ENCODE measurements around the gene DCAF7. TPM values are rescaled to one million over a fixed set of nuclear protein-coding genes. Genes with fewer than 3 reads are reported as not detected.

The DCAF7 gene
- total RNA-seq, 1 experiment from 2014 or later = 60.4 TPM

GRCh38 chr17:63524051-63524450 lies 26.2 kb upstream of the DCAF7 start:
- Histone ChIP-seq H3K36me3 (ENCODE audit: control insufficient read depth, insufficient read depth, low read length) (no peaks in the 10 kb centered on the region), H3K27ac (ENCODE audit: low read length) (no peak overlapping the region), H3K4me1 (ENCODE audit: control insufficient read depth, insufficient read depth, low read length) (no peaks in the 10 kb centered on the region), H3K4me3 (ENCODE audit: low read depth in 2 of 2, low read length in 2 of 2) (no peak overlapping the region), H3K9me3 (ENCODE audit: control insufficient read depth, insufficient read depth, low read depth, low read length) (no peaks in the 10 kb centered on the region), H3K27me3 (ENCODE audit: control insufficient read depth, insufficient read depth, low read length) (no peaks in the 10 kb centered on the region; the same call in 1 of the 2 replicates)
- DNase-seq (ENCODE audit: low read depth, low spot score) = no peak
- no peak for TF ChIP-seq CTCF (IDR thresholded peaks at IDR 0.05)
- no peak for TF ChIP-seq SIN3A (IDR thresholded peaks at IDR 0.05; ENCODE audit: borderline replicate concordance, insufficient read depth, low read depth, low read length)
- TF ChIP-seq TCF7L2 (IDR thresholded peaks at IDR 0.05; ENCODE audit: low read depth, low read length) = no peak
- no peak for TF ChIP-seq POLR2AphosphoS5 (IDR thresholded peaks at IDR 0.05; ENCODE audit: low read depth, low read length)
- TF ChIP-seq, protein P1, sequence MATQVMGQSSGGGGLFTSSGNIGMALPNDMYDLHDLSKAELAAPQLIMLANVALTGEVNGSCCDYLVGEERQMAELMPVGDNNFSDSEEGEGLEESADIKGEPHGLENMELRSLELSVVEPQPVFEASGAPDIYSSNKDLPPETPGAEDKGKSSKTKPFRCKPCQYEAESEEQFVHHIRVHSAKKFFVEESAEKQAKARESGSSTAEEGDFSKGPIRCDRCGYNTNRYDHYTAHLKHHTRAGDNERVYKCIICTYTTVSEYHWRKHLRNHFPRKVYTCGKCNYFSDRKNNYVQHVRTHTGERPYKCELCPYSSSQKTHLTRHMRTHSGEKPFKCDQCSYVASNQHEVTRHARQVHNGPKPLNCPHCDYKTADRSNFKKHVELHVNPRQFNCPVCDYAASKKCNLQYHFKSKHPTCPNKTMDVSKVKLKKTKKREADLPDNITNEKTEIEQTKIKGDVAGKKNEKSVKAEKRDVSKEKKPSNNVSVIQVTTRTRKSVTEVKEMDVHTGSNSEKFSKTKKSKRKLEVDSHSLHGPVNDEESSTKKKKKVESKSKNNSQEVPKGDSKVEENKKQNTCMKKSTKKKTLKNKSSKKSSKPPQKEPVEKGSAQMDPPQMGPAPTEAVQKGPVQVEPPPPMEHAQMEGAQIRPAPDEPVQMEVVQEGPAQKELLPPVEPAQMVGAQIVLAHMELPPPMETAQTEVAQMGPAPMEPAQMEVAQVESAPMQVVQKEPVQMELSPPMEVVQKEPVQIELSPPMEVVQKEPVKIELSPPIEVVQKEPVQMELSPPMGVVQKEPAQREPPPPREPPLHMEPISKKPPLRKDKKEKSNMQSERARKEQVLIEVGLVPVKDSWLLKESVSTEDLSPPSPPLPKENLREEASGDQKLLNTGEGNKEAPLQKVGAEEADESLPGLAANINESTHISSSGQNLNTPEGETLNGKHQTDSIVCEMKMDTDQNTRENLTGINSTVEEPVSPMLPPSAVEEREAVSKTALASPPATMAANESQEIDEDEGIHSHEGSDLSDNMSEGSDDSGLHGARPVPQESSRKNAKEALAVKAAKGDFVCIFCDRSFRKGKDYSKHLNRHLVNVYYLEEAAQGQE (IDR thresholded peaks at IDR 0.05; ENCODE audit: insufficient read depth in 1 of 2, low read depth in 2 of 2, low read length in 1 of 2) = no peak
- no TSS peak for BruUV-seq (replicated peaks)
- intact Hi-C loops (cut with micrococcal nuclease; ENCODE audit: unreplicated experiment) = no loop called here
- ATAC-seq = no peak
- ChIA-PET POLR2A (no interaction called here), CTCF (no interaction called here)
- in situ Hi-C loops (cut with HindIII; ENCODE audit: low pct_unique_long_range_greater_than_20kb, low sequenced_read_pairs) = no loop called here

DNA sequence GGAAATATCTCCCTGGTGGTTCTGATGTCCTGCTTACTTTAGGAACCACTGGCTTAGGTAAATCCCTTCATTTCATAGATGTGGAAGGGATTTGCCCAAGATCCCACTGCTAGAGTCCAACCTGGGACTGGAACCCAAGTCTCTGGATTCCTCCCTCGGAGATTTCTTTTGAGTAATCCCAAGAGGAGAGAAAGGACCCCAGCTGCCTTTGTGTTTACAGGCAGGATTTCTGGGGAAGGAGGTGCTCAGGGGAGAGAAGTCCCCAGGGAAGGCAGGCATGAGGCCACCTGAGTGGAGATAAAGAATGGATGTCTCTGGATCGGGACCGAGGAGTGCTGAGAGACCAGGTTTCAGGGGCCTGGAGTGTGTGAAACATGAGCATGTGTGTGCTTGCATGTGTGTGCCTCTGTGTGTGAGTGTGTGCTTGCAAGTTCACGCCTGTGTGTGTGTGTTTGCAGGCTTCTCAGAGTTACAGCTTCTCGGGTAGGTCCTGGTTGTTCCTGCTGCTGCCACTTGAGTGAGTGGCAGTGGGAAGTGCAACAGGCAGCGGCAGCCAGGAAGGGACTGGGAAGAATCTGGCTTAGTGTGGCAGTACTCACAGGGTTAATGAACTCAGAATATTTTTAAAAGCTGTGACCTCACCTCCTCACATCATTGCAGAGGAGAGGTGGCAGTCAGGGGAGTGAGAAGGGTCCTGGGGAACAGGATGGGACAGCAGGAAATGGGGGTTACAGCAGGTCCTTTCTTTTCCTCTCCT lies 24.9 kb upstream of the DCAF7 start:
- TF ChIP-seq POLR2AphosphoS5 (IDR thresholded peaks at IDR 0.05; ENCODE audit: low read depth, low read length) (no peak), SIN3A (IDR thresholded peaks at IDR 0.05; ENCODE audit: borderline replicate concordance, insufficient read depth, low read depth, low read length) (no peak), CTCF (IDR thresholded peaks at IDR 0.05) (no peak), TCF7L2 (IDR thresholded peaks at IDR 0.05; ENCODE audit: low read depth, low read length) (no peak)
- TF ChIP-seq, protein P1 (IDR thresholded peaks at IDR 0.05; ENCODE audit: insufficient read depth in 1 of 2, low read depth in 2 of 2, low read length in 1 of 2) = no peak
- no peak for ATAC-seq
- Histone ChIP-seq H3K4me1 (ENCODE audit: control insufficient read depth, insufficient read depth, low read length) (no peaks in the 10 kb centered on the region), H3K9me3 (ENCODE audit: control insufficient read depth, insufficient read depth, low read depth, low read length) (no peaks in the 10 kb centered on the region), H3K4me3 (ENCODE audit: low read depth in 2 of 2, low read length in 2 of 2) (no peak overlapping the region), H3K27me3 (ENCODE audit: control insufficient read depth, insufficient read depth, low read length) (no peaks in the 10 kb centered on the region), H3K27ac (ENCODE audit: low read length) (no peak overlapping the region), H3K36me3 (ENCODE audit: control insufficient read depth, insufficient read depth, low read length) (no peaks in the 10 kb centered on the region)
- BruUV-seq (replicated peaks) = no TSS peak
- no peak for DNase-seq (ENCODE audit: low read depth, low spot score)
- in situ Hi-C loops (cut with HindIII; ENCODE audit: low pct_unique_long_range_greater_than_20kb, low sequenced_read_pairs) = no loop called here
- ChIA-PET POLR2A (no interaction called here), CTCF (no interaction called here)
- intact Hi-C loops (cut with micrococcal nuclease; ENCODE audit: unreplicated experiment) = no loop called here
